ENCODE data around the gene ITGAV. TPM values are rescaled to one million over a fixed set of nuclear protein-coding genes. Genes with fewer than 3 reads are reported as not detected.

Gene ITGAV
- total RNA-seq, 1 experiment from 2014 or later = 26.9 TPM

- Histone ChIP-seq H4K5ac (ENCODE audit: insufficient read length, low read depth, low read length) (no peak overlapping the region), H3K18ac (ENCODE audit: insufficient read length, low read depth, low read length) (no peak overlapping the region), H4K91ac (ENCODE audit: insufficient read length, low read depth, low read length) (no peak overlapping the region), H3K14ac (ENCODE audit: insufficient read depth, low read length) (no peak overlapping the region), H2BK120ac (ENCODE audit: low read depth, low read length, poor library complexity, severe bottlenecking) (no peak overlapping the region), H3K79me1 (ENCODE audit: insufficient read depth, low read depth, low read length, poor library complexity, severe bottlenecking) (no peaks in the 10 kb centered on the region), H2AK5ac (ENCODE audit: insufficient read length, low read length) (no peak overlapping the region), H4K20me1 (ENCODE audit: control insufficient read depth, insufficient read depth, insufficient read length) (no peaks in the 10 kb centered on the region), H3K9ac (ENCODE audit: extremely low read depth, insufficient read length, low read length) (no peak overlapping the region), H4K8ac (replicated peaks; ENCODE audit: insufficient read length, low read depth, low read length) (no peak overlapping the region), H3K23me2 (ENCODE audit: insufficient read length, low read depth, low read length, poor library complexity, severe bottlenecking) (no peaks in the 10 kb centered on the region), H3K4me1 (ENCODE audit: insufficient read depth, low read length) (no peaks in the 10 kb centered on the region; the same call in 1 of the 2 replicates), H3K9me3 (ENCODE audit: control insufficient read depth, low read depth, low read length) (peaks cover 8% of the 10 kb centered on the region), H3K27ac (ENCODE audit: insufficient read length, low read depth, low read length) (no peak overlapping the region), H2BK12ac (ENCODE audit: insufficient read length, low read depth, low read length) (no peak overlapping the region), H3T11ph (ENCODE audit: low read length) (no peak overlapping the region), H3K4ac (ENCODE audit: low read depth, low read length) (no peak overlapping the region), H2BK5ac (ENCODE audit: insufficient read length, low read length) (no peak overlapping the region), H2BK15ac (ENCODE audit: low read depth, low read length) (no peak overlapping the region), H3K27me3 (ENCODE audit: insufficient read depth, low read length) (no peaks in the 10 kb centered on the region), H2BK20ac (ENCODE audit: low read depth, low read length, poor library complexity, severe bottlenecking) (no peak overlapping the region), H2AFZ (ENCODE audit: low read length) (no peak overlapping the region), H3K23ac (ENCODE audit: insufficient read length, low read depth, low read length) (no peak overlapping the region), H3K79me2 (ENCODE audit: insufficient read depth, low read length) (no peaks in the 10 kb centered on the region), H3K56ac (ENCODE audit: insufficient read length, low read depth, low read length) (no peak overlapping the region), H3K4me2 (ENCODE audit: insufficient read depth, insufficient read length, low read length) (no peak overlapping the region)
- Mint-ChIP-seq H3K4me3 (no peak overlapping the region), H3K4me1 (peaks cover 14 to 16% of the 10 kb centered on the region in 2 experiments), H3K27ac (no peak overlapping the region), H3K36me3 (ENCODE audit: insufficient read depth in 1 of 3, low read depth in 3 of 3) (peaks cover 3 to 8% (median 6%) of the 10 kb centered on the region in 3 experiments; a peak in 5 of 7 replicates), H3K9me3 (peaks cover 12% of the 10 kb centered on the region in 2 experiments; a peak in 4 of 5 replicates), H3K27me3 (ENCODE audit: low read depth) (peaks cover 3% of the 10 kb centered on the region)
- no peak for DNase-seq
- WGBS (ENCODE audit: extremely low coverage, insufficient read length, low lambda C conversion rate) = 100% methylated on average over 1 of the region's 2 CpGs
- TF ChIP-seq, protein P1, sequence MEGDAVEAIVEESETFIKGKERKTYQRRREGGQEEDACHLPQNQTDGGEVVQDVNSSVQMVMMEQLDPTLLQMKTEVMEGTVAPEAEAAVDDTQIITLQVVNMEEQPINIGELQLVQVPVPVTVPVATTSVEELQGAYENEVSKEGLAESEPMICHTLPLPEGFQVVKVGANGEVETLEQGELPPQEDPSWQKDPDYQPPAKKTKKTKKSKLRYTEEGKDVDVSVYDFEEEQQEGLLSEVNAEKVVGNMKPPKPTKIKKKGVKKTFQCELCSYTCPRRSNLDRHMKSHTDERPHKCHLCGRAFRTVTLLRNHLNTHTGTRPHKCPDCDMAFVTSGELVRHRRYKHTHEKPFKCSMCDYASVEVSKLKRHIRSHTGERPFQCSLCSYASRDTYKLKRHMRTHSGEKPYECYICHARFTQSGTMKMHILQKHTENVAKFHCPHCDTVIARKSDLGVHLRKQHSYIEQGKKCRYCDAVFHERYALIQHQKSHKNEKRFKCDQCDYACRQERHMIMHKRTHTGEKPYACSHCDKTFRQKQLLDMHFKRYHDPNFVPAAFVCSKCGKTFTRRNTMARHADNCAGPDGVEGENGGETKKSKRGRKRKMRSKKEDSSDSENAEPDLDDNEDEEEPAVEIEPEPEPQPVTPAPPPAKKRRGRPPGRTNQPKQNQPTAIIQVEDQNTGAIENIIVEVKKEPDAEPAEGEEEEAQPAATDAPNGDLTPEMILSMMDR (conservative IDR thresholded peaks at IDR 0.05) = no peak
Measured at GRCh38 chr2:186687807-186688211, 98.0 kb downstream of the ITGAV start.
